IPS-15b (cell line): ENCODE results near the gene SLCO3A1.

Experiments
- H3K27me3 ChIP-seq: one replicate; pipeline ENCODE4 v1.6.1; 2013; ENCODE audit warnings: low read length; ENCODE audit not compliant: control insufficient read depth, insufficient read depth
- H3K36me3 ChIP-seq: one replicate; pipeline ENCODE4 v1.6.1; 2013; ENCODE audit warnings: low read length; ENCODE audit not compliant: control insufficient read depth, insufficient read depth
- H3K4me1 ChIP-seq: one replicate; pipeline ENCODE4 v1.6.1; 2013; ENCODE audit warnings: mild to moderate bottlenecking, low read length; ENCODE audit not compliant: control insufficient read depth, insufficient read depth
- H3K4me3 ChIP-seq: one replicate; pipeline ENCODE4 v1.5.1; 2013; ENCODE audit warnings: low read depth, low read length
- H3K9ac ChIP-seq: one replicate; pipeline ENCODE4 v1.6.1; 2013; ENCODE audit warnings: low read depth, mild to moderate bottlenecking, low read length
- H3K9me3 ChIP-seq: one replicate; pipeline ENCODE4 v1.6.1; 2013; ENCODE audit warnings: mild to moderate bottlenecking, low read length; ENCODE audit not compliant: control insufficient read depth, insufficient read depth

SLCO3A1 gene

GRCh38 chr15:91885714-91886270, 32.3 kb downstream of the SLCO3A1 start:
- peaks cover 13% of the 10 kb centered on the region for H3K4me1 ChIP-seq
- no peaks in the 10 kb centered on the region for H3K27me3 ChIP-seq
- no peaks in the 10 kb centered on the region for H3K36me3 ChIP-seq
- no peak overlapping the region for H3K9ac ChIP-seq
- no peaks in the 10 kb centered on the region for H3K9me3 ChIP-seq
- H3K4me3 ChIP-seq, result no peak overlapping the region

- Histone ChIP-seq H3K27me3 (no peaks in the 10 kb centered on the region), H3K4me3 (no peak overlapping the region), H3K9ac (no peak overlapping the region)
Observed at GRCh38 chr15:91886878-91887277, 33.4 kb downstream of the SLCO3A1 start.

DNA sequence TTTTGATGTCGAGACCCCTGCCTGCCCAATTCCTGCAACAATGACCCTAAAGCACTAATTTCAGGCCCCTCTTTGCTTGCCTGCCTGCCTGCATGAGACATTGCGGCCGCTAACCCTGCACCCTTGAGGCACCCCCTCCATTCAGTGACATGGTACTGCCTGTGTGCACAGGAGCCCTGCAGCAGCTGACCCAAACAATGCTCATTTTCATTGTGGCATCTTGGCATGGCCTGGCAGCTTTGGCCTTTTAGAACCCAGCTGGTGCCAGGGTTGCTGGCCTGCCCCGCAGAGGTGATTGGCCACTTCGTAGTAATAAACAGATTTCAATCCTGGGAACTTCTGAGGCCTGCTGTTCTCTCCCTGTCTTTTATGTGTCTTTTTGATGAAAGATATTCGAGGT, 33.8 kb downstream of the SLCO3A1 start:
- H3K27me3 ChIP-seq, result no peaks in the 10 kb centered on the region
- H3K9ac ChIP-seq, result no peak overlapping the region
- no peak overlapping the region for H3K4me3 ChIP-seq
- no peaks in the 10 kb centered on the region for H3K9me3 ChIP-seq
- no peaks in the 10 kb centered on the region for H3K36me3 ChIP-seq
- peaks cover 3% of the 10 kb centered on the region for H3K4me1 ChIP-seq

More at GRCh38 chr15:91886878-91887277, 33.4 kb downstream of the SLCO3A1 start:
- no peaks in the 10 kb centered on the region for H3K9me3 ChIP-seq
- H3K4me1 ChIP-seq, result peaks cover 7% of the 10 kb centered on the region
- no peaks in the 10 kb centered on the region for H3K36me3 ChIP-seq

DNA sequence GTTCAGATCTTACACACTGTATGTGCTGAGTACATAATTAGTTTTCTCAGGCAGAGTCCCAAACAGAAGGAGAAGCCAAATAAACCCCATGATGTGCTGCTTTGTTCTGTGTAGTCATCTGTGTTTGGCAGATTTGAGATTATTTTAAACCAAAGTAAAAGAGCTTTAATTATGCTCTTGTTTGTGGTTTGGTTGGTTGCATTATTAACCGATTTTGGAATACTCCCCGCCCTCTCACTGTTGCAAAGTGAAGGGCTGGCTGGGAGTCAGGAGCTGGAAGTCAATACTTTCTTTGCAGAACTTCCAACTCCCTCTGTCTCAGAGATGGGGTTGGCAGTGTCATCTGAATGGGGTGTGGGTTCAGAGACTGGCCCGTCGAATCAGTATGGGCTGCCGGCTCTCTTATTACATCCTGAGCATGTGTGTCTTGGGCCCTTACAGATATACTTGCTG, 34.4 kb downstream of the SLCO3A1 start:
- Histone ChIP-seq H3K9me3 (no peaks in the 10 kb centered on the region), H3K36me3 (no peaks in the 10 kb centered on the region), H3K27me3 (no peaks in the 10 kb centered on the region), H3K4me3 (no peak overlapping the region), H3K9ac (no peak overlapping the region), H3K4me1 (peaks cover 3% of the 10 kb centered on the region)

GRCh38 chr15:91889111-91889815, 35.8 kb downstream of the SLCO3A1 start:
- Histone ChIP-seq H3K9me3 (no peaks in the 10 kb centered on the region), H3K36me3 (no peaks in the 10 kb centered on the region), H3K27me3 (no peaks in the 10 kb centered on the region), H3K9ac (no peak overlapping the region), H3K4me3 (no peak overlapping the region), H3K4me1 (peaks cover 3% of the 10 kb centered on the region)

DNA sequence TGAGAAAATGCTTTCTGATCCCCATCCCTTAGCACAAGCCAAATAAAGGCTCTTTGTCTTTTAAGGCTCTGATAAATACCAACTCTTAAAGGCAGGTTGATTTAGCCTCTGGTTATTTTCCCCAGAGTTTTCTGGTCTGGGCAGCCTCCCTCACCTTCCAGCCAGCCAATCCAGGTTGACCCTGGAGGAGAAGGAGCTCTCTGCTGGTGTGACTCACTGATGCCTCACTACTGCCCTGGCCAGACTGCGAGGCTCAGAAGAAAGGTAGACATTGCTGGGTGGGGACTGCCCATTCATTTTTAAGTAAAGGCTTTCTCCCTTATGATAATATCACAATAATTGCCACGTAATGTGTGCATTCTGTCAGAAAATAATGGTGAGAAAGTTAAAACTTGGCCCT, 37.1 kb downstream of the SLCO3A1 start:
- no peaks in the 10 kb centered on the region for H3K36me3 ChIP-seq
- no peaks in the 10 kb centered on the region for H3K9me3 ChIP-seq
- peaks cover 3% of the 10 kb centered on the region for H3K4me1 ChIP-seq
- no peaks in the 10 kb centered on the region for H3K27me3 ChIP-seq
- no peak overlapping the region for H3K9ac ChIP-seq
- no peak overlapping the region for H3K4me3 ChIP-seq

- H3K27me3 ChIP-seq, result no peaks in the 10 kb centered on the region
- no peak overlapping the region for H3K9ac ChIP-seq
- no peaks in the 10 kb centered on the region for H3K9me3 ChIP-seq
- H3K4me1 ChIP-seq, result peaks cover 3% of the 10 kb centered on the region
- H3K36me3 ChIP-seq, result no peaks in the 10 kb centered on the region
- H3K4me3 ChIP-seq, result no peak overlapping the region
Observed at GRCh38 chr15:91891101-91891500, 37.6 kb downstream of the SLCO3A1 start.

DNA sequence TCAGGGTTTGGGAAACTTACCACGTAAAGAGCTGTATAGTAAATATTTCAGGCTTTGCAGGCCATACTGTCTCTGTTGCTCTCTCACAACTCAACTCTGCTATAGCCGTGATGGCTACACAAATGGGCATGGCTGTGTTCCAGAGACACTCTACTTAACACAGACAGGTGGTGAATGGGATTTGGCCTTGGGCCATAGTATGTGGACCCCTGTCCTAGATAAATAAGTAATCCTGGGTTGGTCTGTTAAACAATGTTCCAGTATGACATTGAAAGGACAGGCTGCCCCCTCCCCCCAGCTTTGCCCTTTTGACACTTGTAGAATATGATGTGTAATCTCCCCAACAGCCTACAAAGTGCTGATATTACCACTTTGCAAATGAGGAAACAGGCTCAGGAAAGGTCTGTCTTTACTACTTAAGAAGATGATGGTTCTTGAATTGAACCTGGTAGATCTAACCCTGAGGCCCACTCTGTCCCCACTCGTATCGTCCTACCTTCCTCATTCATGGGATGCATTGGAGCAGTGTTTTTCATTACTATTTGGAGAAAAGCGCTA, 38.4 kb downstream of the SLCO3A1 start:
- no peak overlapping the region for H3K4me3 ChIP-seq
- peaks cover 3% of the 10 kb centered on the region for H3K4me1 ChIP-seq
- H3K36me3 ChIP-seq, result no peaks in the 10 kb centered on the region
- no peaks in the 10 kb centered on the region for H3K27me3 ChIP-seq
- H3K9me3 ChIP-seq, result no peaks in the 10 kb centered on the region
- H3K9ac ChIP-seq, result no peak overlapping the region

- no peaks in the 10 kb centered on the region for H3K36me3 ChIP-seq
- H3K4me3 ChIP-seq, result no peak overlapping the region
- no peaks in the 10 kb centered on the region for H3K9me3 ChIP-seq
- H3K9ac ChIP-seq, result no peak overlapping the region
- H3K4me1 ChIP-seq, result peaks cover 3% of the 10 kb centered on the region
- no peaks in the 10 kb centered on the region for H3K27me3 ChIP-seq
Observed at GRCh38 chr15:91892436-91892835, 38.9 kb downstream of the SLCO3A1 start.

DNA sequence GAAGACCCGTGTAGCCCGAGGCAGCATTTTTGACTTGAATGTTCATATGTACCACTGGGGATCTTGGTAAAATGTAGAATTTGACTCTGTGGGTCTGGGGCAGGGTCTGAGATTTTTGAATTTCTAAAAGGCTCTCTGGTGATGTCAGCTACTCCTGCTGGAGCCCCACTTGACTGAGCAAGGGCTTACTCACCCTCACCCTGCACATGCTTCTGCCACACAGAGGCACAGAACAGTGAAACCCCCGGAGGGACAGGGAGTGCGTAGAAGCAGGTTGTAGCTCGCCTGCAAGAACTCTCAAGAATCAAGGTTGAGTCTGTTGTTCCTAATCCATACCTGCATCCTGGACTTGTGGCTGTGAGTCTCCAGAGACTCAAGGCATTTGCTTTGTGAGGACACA, 41.1 kb downstream of the SLCO3A1 start:
- H3K9me3 ChIP-seq, result no peaks in the 10 kb centered on the region

GRCh38 chr15:91895051-91895450, 41.5 kb downstream of the SLCO3A1 start:
- H3K36me3 ChIP-seq, result no peaks in the 10 kb centered on the region
- no peaks in the 10 kb centered on the region for H3K9me3 ChIP-seq
- no peaks in the 10 kb centered on the region for H3K27me3 ChIP-seq
- H3K4me1 ChIP-seq, result peaks cover 3% of the 10 kb centered on the region
- no peak overlapping the region for H3K9ac ChIP-seq
- no peak overlapping the region for H3K4me3 ChIP-seq

More for the DNA sequence above, 41.1 kb downstream of the SLCO3A1 start:
- Histone ChIP-seq H3K4me1 (peaks cover 3% of the 10 kb centered on the region), H3K27me3 (no peaks in the 10 kb centered on the region), H3K36me3 (no peaks in the 10 kb centered on the region), H3K4me3 (no peak overlapping the region), H3K9ac (no peak overlapping the region)
